Ishikawa (cell line): ENCODE measurements around the gene TSPAN9.

ENCODE experiments used
- CEBPB ChIP-seq: IDR thresholded peaks from 2 replicates; pipeline ENCODE4 v1.6.1; 2012
- CREB1 ChIP-seq: IDR thresholded peaks from 2 replicates; pipeline ENCODE4 v1.6.1; 2012; ENCODE audit warnings: low read depth
- EGR1 ChIP-seq: IDR thresholded peaks from 2 replicates; pipeline ENCODE4 v1.6.1; 2012
- EP300 ChIP-seq: IDR thresholded peaks from 2 replicates; pipeline ENCODE4 v1.6.1; 2012; ENCODE audit warnings: borderline replicate concordance
- FOXM1 ChIP-seq: IDR thresholded peaks from 2 replicates; pipeline ENCODE4 v1.6.1; 2012; ENCODE audit warnings: low read depth, borderline replicate concordance
- NFIC ChIP-seq: IDR thresholded peaks from 2 replicates; pipeline ENCODE4 v1.6.1; 2012
- RAD21 ChIP-seq: IDR thresholded peaks from 2 replicates; pipeline ENCODE4 v1.6.1; 2012; ENCODE audit warnings: low read depth
- TAF1 ChIP-seq: IDR thresholded peaks from 2 replicates; pipeline ENCODE4 v1.6.1; 2012; ENCODE audit warnings: low read depth, mild to moderate bottlenecking
- TEAD4 ChIP-seq: IDR thresholded peaks from 2 replicates; pipeline ENCODE4 v1.6.1; 2012
- USF1 ChIP-seq: IDR thresholded peaks from 2 replicates; pipeline ENCODE4 v1.6.1; 2012
- ZBTB7A ChIP-seq: IDR thresholded peaks from 2 replicates; pipeline ENCODE4 v1.6.1; 2012; ENCODE audit warnings: low read depth
- TF ChIP-seq, protein P1 (sequence below): IDR thresholded peaks from 2 replicates; pipeline ENCODE4 v1.6.1; 2012; ENCODE audit warnings: low read depth, mild to moderate bottlenecking
- TF ChIP-seq, protein P2 (sequence below): IDR thresholded peaks from 2 replicates; pipeline ENCODE4 v1.6.1; 2012

- TF ChIP-seq TAF1 (no peak), EP300 (no peak), TEAD4 (no peak), CEBPB (no peak), CREB1 (no peak), FOXM1 (no peak), RAD21 (no peak), USF1 (no peak), EGR1 (no peak), ZBTB7A (no peak), NFIC (no peak)
- TF ChIP-seq, protein P1, sequence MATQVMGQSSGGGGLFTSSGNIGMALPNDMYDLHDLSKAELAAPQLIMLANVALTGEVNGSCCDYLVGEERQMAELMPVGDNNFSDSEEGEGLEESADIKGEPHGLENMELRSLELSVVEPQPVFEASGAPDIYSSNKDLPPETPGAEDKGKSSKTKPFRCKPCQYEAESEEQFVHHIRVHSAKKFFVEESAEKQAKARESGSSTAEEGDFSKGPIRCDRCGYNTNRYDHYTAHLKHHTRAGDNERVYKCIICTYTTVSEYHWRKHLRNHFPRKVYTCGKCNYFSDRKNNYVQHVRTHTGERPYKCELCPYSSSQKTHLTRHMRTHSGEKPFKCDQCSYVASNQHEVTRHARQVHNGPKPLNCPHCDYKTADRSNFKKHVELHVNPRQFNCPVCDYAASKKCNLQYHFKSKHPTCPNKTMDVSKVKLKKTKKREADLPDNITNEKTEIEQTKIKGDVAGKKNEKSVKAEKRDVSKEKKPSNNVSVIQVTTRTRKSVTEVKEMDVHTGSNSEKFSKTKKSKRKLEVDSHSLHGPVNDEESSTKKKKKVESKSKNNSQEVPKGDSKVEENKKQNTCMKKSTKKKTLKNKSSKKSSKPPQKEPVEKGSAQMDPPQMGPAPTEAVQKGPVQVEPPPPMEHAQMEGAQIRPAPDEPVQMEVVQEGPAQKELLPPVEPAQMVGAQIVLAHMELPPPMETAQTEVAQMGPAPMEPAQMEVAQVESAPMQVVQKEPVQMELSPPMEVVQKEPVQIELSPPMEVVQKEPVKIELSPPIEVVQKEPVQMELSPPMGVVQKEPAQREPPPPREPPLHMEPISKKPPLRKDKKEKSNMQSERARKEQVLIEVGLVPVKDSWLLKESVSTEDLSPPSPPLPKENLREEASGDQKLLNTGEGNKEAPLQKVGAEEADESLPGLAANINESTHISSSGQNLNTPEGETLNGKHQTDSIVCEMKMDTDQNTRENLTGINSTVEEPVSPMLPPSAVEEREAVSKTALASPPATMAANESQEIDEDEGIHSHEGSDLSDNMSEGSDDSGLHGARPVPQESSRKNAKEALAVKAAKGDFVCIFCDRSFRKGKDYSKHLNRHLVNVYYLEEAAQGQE: no peak
- TF ChIP-seq, protein P2, sequence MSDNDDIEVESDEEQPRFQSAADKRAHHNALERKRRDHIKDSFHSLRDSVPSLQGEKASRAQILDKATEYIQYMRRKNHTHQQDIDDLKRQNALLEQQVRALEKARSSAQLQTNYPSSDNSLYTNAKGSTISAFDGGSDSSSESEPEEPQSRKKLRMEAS: no peak
Observed at GRCh38 chr12:3222306-3222705, 145.1 kb downstream of the TSPAN9 start.
